ENCODE measurements around the gene ATG101.

GRCh38 chr12:52054833-52055730 is 14.7 kb upstream of the ATG101 start:
- TF ChIP-seq CTCF (IDR thresholded peaks at IDR 0.05), result no peak
- TF ChIP-seq POLR2A (IDR thresholded peaks at IDR 0.05), result no peak

Data from uterus (tissue), 2 donors.